ENCODE data around the gene SPDYE4.

GRCh38 chr17:8734876-8735275 lies 23.5 kb downstream of the SPDYE4 start:
- TF ChIP-seq CTCF (IDR thresholded peaks at IDR 0.05 in 4 of 5, conservative IDR thresholded peaks at IDR 0.05 in 1 of 5) = no peak
- no peak for TF ChIP-seq POLR2A (IDR thresholded peaks at IDR 0.05)
